Subcutaneous adipose tissue (tissue), 4 donors: ENCODE data around the gene KCNQ5. TPM values are rescaled to one million over a fixed set of nuclear protein-coding genes. Genes with fewer than 3 reads are reported as not detected.

Experiments used
- total RNA-seq, 4 donors: library from RNA; depleted of rRNA; stranded (reverse); fragments of >200 nt; gene quantifications; one replicate each; pipeline ENCODE4 v1.1.0, GENCODE V29; 2016
- TF ChIP-seq, protein P1 (sequence below): fragments of 450-650 bp; IDR thresholded peaks from one replicate; pipeline ENCODE4 v1.5.1; 2016; ENCODE audit warnings: low read depth, mild to moderate bottlenecking, control low read depth, antibody characterized with exemption, moderate library complexity

Gene KCNQ5
- total RNA-seq, 4 donors from 2014 or later, result 0.17 TPM; not detected in 3

DNA sequence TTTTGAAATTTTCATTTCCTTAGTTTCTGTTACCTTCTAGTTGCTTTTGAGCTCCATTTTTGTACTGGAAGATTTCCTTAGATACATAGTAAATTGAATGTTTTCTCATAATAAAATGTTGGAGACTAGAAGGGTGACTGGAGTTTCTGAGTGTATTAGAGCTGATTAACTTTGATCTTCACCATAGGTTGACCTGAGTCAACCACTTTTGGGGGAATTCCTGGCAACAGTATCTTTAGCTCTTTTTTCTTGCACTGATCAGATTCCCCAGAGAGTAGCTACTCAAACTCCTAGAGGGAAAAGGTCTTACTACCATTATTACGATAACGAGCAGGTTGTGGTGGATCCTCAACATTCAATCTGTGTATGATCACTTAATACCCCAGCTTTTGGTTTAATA lies 530.7 kb downstream of the KCNQ5 start:
- TF ChIP-seq, protein P1, sequence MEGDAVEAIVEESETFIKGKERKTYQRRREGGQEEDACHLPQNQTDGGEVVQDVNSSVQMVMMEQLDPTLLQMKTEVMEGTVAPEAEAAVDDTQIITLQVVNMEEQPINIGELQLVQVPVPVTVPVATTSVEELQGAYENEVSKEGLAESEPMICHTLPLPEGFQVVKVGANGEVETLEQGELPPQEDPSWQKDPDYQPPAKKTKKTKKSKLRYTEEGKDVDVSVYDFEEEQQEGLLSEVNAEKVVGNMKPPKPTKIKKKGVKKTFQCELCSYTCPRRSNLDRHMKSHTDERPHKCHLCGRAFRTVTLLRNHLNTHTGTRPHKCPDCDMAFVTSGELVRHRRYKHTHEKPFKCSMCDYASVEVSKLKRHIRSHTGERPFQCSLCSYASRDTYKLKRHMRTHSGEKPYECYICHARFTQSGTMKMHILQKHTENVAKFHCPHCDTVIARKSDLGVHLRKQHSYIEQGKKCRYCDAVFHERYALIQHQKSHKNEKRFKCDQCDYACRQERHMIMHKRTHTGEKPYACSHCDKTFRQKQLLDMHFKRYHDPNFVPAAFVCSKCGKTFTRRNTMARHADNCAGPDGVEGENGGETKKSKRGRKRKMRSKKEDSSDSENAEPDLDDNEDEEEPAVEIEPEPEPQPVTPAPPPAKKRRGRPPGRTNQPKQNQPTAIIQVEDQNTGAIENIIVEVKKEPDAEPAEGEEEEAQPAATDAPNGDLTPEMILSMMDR, result no peak

DNA sequence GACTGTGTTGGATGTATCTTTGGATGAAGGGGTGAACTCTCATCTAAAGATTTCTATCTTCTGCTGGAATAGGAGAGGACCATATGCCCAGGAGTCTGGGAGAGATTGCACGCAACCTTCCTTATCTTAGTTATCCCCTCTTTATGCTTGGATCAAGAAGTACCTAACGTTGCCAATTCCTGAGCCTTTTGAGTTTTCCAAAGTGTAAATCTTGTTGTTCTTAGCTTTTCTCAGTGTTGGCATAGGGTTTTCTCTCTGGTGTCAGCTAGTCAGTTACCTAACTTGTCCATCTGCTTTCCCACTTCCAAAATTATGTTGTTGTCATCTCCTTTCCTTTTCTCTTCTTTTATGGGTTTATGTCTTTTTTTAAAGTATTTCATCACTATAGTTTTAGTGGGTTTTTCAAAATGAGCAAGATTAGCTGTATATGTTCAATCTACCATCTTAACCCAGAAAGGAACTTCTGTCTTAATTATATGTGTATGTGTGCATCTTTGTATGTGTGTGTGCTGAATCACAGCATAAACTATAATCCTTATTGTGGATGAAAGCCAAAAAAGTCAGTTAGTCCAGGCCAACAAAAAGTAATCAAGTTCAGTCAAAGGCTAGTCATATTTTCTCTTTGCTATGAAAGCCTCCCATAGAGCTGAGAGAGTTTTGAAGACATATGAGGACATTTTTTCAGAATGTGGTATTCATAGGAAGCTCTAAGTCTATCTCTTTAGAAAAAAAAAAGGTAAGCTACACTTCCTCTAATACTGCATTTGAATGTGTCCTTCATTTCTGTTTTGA lies 531.3 kb downstream of the KCNQ5 start:
- TF ChIP-seq, protein P1, result no peak

DNA sequence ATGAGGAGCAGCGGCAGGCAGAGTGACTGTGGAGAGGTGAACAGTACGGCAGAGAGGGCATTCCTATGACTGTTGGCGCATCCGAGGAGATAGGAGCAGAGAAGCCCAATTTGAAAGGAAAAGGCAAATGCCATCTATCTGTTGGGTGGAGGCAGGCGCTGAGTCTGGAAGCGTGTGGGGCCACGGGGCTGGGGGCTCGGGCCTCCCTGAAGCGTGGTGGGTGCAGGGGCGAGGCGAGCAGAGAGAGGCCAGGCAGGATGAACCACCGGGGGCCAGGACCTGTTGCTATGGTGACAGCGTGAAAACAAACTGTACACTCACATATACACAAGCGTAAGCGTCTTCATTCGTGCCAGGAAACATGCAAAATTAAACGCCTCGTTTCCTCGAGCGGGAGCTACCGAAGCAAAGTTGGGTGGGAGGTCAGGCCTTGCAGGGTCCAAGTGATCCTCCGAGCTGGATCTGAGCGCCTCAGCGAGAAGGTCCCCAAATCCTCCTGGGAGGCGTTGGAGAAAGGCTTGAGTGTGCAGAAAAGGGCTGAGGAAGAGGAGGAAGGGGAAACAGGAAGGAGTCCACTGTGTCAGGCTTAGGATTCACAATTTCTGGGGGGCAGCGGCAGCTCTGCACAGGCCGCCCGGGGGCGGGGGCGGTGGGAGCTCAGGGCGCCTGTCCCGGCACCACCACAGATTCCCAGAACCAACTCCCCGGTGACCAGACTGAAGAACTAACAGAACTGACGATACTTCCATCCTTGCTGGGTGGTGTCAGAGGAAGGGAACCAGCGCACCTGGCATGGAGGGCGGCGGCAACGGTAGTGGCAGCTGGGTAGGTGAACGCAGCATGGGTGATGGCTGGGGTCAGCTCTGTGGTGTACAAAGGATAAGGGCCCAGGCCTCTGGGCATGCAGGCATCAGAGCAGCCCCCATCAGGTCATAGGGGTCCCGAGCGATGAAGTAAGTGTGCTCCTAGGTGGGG lies 535.2 kb downstream of the KCNQ5 start:
- TF ChIP-seq, protein P1, result no peak

DNA sequence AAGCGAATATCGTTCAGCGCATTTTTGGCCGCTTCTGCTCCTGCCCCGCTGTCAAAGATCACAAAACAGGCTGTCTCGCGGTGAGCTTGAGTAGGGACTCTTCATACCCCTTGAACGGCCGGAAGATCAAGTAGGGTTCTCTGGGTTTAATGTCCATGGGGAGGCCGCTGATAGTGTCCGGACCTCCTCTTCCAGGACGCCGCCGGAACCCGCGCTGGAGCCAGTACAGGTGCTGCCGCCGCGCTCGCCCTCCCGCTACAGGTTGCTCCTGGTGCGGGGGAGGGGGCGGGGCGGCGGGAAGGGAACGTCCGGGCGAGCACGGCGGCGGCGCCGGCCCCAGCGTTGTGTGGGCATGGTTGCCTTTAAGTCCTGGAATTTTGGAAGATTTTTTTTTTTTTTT lies 536.0 kb downstream of the KCNQ5 start:
- TF ChIP-seq, protein P1, result no peak

DNA sequence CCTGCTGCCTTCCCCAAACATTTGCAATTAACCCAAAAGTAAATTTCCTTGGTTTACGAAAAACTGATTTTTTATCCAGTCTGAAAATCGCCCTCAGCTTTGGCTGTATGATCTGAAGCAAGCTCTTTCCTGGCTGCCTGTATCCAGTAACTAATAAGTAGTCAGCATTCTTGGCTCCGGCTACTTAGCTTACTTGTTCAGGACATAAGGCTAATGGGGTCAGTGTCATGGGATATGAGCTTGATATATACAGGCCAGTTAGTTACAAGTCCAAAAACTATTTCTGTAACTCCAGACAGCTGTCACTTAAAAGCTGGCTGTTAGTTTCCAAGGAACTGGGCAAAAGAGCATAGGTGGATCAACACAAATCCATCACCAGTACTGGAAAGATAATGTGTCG lies 547.2 kb downstream of the KCNQ5 start:
- TF ChIP-seq, protein P1, result no peak

DNA sequence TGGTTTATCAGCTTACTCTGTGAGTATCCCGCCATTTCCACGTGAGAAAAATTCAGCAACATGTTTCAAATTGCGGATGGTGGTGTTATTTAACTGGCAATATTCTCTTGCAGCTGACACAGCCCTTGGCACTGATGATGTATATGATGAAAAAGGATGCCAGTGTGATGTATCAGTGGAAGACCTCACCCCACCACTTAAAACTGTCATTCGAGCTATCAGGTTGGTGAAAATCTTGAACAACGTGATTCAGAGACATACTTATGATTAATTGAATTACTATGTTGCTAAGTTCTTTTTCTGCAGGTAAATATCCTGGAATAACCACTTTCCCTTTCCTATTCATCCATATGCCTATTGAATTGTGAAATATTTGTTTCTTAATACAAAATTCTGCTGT lies 547.8 kb downstream of the KCNQ5 start:
- TF ChIP-seq, protein P1, result no peak

DNA sequence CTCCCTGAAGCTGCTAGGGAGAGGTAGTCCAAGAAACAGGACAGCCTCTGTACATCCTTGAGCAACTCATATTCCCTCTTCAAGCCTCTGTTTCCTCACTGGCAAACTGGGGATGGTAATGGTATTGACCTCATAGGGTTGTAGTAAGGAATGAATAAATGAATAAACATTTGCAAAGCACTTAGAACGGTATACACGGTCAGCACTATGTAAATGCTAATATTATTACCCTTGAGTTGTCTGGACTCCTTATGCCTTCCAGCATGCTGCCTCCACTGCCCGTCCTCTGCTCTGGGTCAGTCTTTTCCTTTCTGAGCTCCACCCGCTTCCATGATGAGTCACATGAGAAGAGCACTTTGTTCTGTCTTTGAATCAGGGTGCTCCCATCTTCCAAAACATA lies 552.8 kb downstream of the KCNQ5 start:
- TF ChIP-seq, protein P1, result no peak
